Body of pancreas (tissue), 4 donors: Measurements from ENCODE around the gene MED27. TPM values are rescaled to one million over a fixed set of nuclear protein-coding genes. Genes with fewer than 3 reads are reported as not detected.

Experiments
- ATAC-seq: fragments of 150-250 bp; one replicate; pipeline ENCODE4 v1.9.1; 2016
- DNase-seq, 4 donors: peaks; one replicate each; pipeline ENCODE4 v3.0.0-alpha.2; 2019
- H3K27ac ChIP-seq, 4 donors: fragments of 200-600 bp; sonication (generic); 1 replicate in 3 of 4; 2 replicates in 1 of 4; pipeline versions ENCODE4 v1.5.1 to v1.6.1; 2016 to 2019; ENCODE audit warnings: mild to moderate bottlenecking in 1 of 4, mixed read lengths in 1 of 4, moderate library complexity in 1 of 4
- H3K27me3 ChIP-seq, 2 donors: fragments of 200-600 bp; sonication (generic); one replicate each; pipeline ENCODE4 v1.6.0; 2016; ENCODE audit warnings: mild to moderate bottlenecking in 1 of 2
- H3K36me3 ChIP-seq, 2 donors: fragments of 200-600 bp; sonication (generic); replicated peaks in 1 of 2; 2 replicates each; pipeline ENCODE4 v1.5.1; 2016; ENCODE audit warnings: low read depth in 2 of 2; ENCODE audit not compliant: insufficient read depth in 1 of 2
- H3K4me1 ChIP-seq: fragments of 200-600 bp; sonication (generic); one replicate; pipeline ENCODE4 v1.6.0; 2016
- H3K4me3 ChIP-seq, 2 donors: fragments of 200-600 bp; sonication (generic); 1 replicate in 1 of 2; 2 replicates in 1 of 2; pipeline ENCODE4 v1.5.1; 2016 to 2019
- H3K9me3 ChIP-seq, 3 donors: fragments of 200-600 bp; sonication (generic); 1 replicate in 2 of 3; 2 replicates in 1 of 3; pipeline ENCODE4 v1.5.1; 2016
- CTCF ChIP-seq, 7 experiments: fragments of 450-650 bp in 4 of 7; fragments of 200-600 bp in 3 of 7; sonication (generic) in 3 of 7; IDR thresholded peaks; one replicate each; pipeline ENCODE4 v1.5.1; 2016 to 2019; ENCODE audit warnings: antibody characterized with exemption in 7 of 7
- POLR2A ChIP-seq, 3 donors: fragments of 450-650 bp; IDR thresholded peaks; one replicate each; pipeline ENCODE4 v1.6.1; 2016; ENCODE audit warnings: antibody characterized with exemption in 3 of 3, mild to moderate bottlenecking in 2 of 3
- WGBS, 2 donors: methylation state at CpG; one replicate each; pipeline ENCODE4 v1.1.5; 2017; 5-methylcytosine and 5-hydroxymethylcytosine counted together
- intact Hi-C: fragments of 100-400 bp; cut with DNase I; formaldehyde crosslinking; loops from one replicate; pipeline ENCODE4 v1.15.1; 2023
- total RNA-seq, 2 donors: library from RNA; depleted of rRNA; stranded (reverse); fragments of >200 nt; gene quantifications; one replicate each; pipeline ENCODE4 v1.1.0, GENCODE V29; 2016

The MED27 gene
- total RNA-seq, 2 donors from 2014 or later, result 3.4 to 11.5 TPM

GRCh38 chr9:132094314-132094791 is 14.7 kb upstream of the MED27 start:
- TF ChIP-seq POLR2A (IDR thresholded peaks at IDR 0.05), result no peak
- TF ChIP-seq CTCF (IDR thresholded peaks at IDR 0.05), result no peak
- Histone ChIP-seq H3K27me3 (no peaks in the 10 kb centered on the region), H3K36me3 (no peaks in the 10 kb centered on the region), H3K4me1 (no peaks in the 10 kb centered on the region), H3K4me3 (no peak overlapping the region), H3K27ac (no peak overlapping the region), H3K9me3 (no peaks in the 10 kb centered on the region)
- WGBS, 2 donors, result 52 to 54% methylated on average over 2 of the region's 2 CpGs
- ATAC-seq (no peak), DNase-seq (no peak)
- intact Hi-C loops, result no loop called here

GRCh38 chr9:132090771-132091170 is 11.1 kb upstream of the MED27 start:
- Histone ChIP-seq H3K36me3 (no peaks in the 10 kb centered on the region), H3K27ac (no peak overlapping the region), H3K4me3 (no peak overlapping the region), H3K4me1 (no peaks in the 10 kb centered on the region), H3K27me3 (no peaks in the 10 kb centered on the region), H3K9me3 (no peaks in the 10 kb centered on the region)
- no peak for TF ChIP-seq CTCF (IDR thresholded peaks at IDR 0.05)
- no peak for TF ChIP-seq POLR2A (IDR thresholded peaks at IDR 0.05)
- ATAC-seq, result no peak
- no peak for DNase-seq
- 57 to 61% methylated on average over 5 of the region's 5 CpGs for whole genome bisulfite sequencing, 2 donors
- intact Hi-C loops, result no loop called here

GRCh38 chr9:132087438-132088030 is 7.9 kb upstream of the MED27 start:
- WGBS, 2 donors, result 68 to 74% methylated on average over 7 of the region's 7 CpGs
- no peak for DNase-seq
- intact Hi-C loops, result loop anchor here (10.0 kb wide), 1 partner anchor 147 kb away; no protein-coding TSS in a partner anchor

DNA sequence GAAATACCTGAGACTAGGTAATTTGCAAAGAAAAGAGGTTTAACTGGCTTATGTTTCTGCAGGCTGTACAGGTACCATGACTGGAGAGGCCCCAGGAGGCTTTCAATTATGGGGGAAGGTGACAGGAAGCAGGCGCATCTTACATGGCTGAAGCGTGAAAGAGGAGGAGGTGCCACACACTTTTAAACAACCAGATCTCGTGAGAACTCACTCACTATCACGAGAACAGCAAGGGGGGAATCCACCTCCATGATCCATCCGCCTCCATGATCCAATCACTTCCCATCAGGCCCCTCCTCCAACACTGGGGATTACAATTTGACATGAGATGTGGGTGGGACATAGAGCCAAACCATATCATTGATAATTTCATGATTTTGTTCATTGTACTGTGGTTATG is 2.5 kb upstream of the MED27 start:
- no peak for ATAC-seq
- Histone ChIP-seq H3K27ac (no peak overlapping the region), H3K27me3 (no peaks in the 10 kb centered on the region), H3K36me3 (no peaks in the 10 kb centered on the region), H3K9me3 (no peaks in the 10 kb centered on the region), H3K4me3 (no peak overlapping the region), H3K4me1 (peaks cover 14% of the 10 kb centered on the region)
- DNase-seq, result no peak
- WGBS, 2 donors, result 45 to 49% methylated on average over 5 of the region's 5 CpGs
- intact Hi-C loops, result loop anchor here (10.0 kb wide), 1 partner anchor 153 kb away; no protein-coding TSS in a partner anchor
- TF ChIP-seq POLR2A (IDR thresholded peaks at IDR 0.05) (no peak), CTCF (IDR thresholded peaks at IDR 0.05) (no peak)

More at GRCh38 chr9:132087438-132088030, 7.9 kb upstream of the MED27 start:
- Histone ChIP-seq H3K4me1 (no peaks in the 10 kb centered on the region), H3K27ac (no peak overlapping the region), H3K27me3 (no peaks in the 10 kb centered on the region), H3K36me3 (no peaks in the 10 kb centered on the region), H3K9me3 (no peaks in the 10 kb centered on the region), H3K4me3 (no peak overlapping the region)
- no peak for ATAC-seq
- TF ChIP-seq POLR2A (IDR thresholded peaks at IDR 0.05) (no peak), CTCF (IDR thresholded peaks at IDR 0.05) (no peak)
